ENCODE results near the gene IL1RAPL2. TPM values are rescaled to one million over a fixed set of nuclear protein-coding genes. Genes with fewer than 3 reads are reported as not detected.

The IL1RAPL2 gene
- total and polyA plus RNA-seq, 2 of the 4 experiments (the other 2 are of a cell fraction) = 0.03 TPM; not detected in 1

DNA sequence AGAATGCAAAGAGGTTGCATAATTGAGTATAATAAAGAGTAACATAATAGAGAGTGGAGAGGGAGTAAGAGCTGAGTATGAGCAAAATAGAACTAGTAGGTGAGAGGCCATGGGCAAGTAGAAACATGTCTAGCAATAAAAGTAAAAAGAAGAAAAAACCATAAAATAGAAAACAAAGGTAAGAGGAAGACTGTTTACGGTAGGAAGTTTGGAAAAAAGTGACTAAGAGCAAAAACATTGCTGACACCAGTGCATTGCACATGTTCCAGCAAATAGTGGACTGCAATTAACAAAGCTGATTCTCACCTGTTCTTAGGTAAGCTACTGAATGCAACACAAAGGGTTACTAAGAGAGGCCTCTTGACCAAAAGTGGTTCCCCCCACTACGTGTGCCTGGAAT is 451.6 kb downstream of the IL1RAPL2 start:
- H3K79me1 ChIP-seq (ENCODE audit: low read depth in 1 of 2, low read length in 2 of 2) = no peaks in the 10 kb centered on the region
- H3K23ac ChIP-seq (ENCODE audit: low read depth, low read length) = no peak overlapping the region
- H3K4me2 ChIP-seq (ENCODE audit: low read depth, low read length) = no peak overlapping the region
- H2BK15ac ChIP-seq (ENCODE audit: low read depth, low read length) = no peak overlapping the region
- no peak overlapping the region for H4K5ac ChIP-seq (ENCODE audit: low read depth, low read length)
- ATAC-seq (ENCODE audit: low read depth) (no peak), DNase-seq (no peak)
- H2AK9ac ChIP-seq (replicated peaks; ENCODE audit: low read depth, low read length, poor library complexity) = no peak overlapping the region
- no peak overlapping the region for H2BK120ac ChIP-seq (ENCODE audit: low read depth, low read length)
- H4K8ac ChIP-seq (ENCODE audit: low read depth in 2 of 2, low read length in 2 of 2) = no peak overlapping the region
- H4K20me1 ChIP-seq (ENCODE audit: insufficient read depth, low read length) = no peaks in the 10 kb centered on the region
- H3K56ac ChIP-seq (ENCODE audit: extremely low read depth, insufficient read depth, low read length) = no peak overlapping the region
- H3K14ac ChIP-seq (replicated peaks; ENCODE audit: low read depth, low read length) = no peak overlapping the region
- no peak for TF ChIP-seq POLR2A (IDR thresholded peaks at IDR 0.05; ENCODE audit: low read depth, low read length)
- TF ChIP-seq SMC3 (IDR thresholded peaks at IDR 0.05; ENCODE audit: low read depth, low read length) = no peak
- TF ChIP-seq MAFK (IDR thresholded peaks at IDR 0.05; ENCODE audit: low read depth, low read length) = no peak
- TF ChIP-seq RAD21 (IDR thresholded peaks at IDR 0.05; ENCODE audit: low read length) = no peak
- TF ChIP-seq MXI1 (IDR thresholded peaks at IDR 0.05; ENCODE audit: borderline replicate concordance, low read depth, low read length) = no peak
- TF ChIP-seq, protein P1, sequence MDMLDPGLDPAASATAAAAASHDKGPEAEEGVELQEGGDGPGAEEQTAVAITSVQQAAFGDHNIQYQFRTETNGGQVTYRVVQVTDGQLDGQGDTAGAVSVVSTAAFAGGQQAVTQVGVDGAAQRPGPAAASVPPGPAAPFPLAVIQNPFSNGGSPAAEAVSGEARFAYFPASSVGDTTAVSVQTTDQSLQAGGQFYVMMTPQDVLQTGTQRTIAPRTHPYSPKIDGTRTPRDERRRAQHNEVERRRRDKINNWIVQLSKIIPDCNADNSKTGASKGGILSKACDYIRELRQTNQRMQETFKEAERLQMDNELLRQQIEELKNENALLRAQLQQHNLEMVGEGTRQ (IDR thresholded peaks at IDR 0.05; ENCODE audit: low read depth, low read length) = no peak
- no peak for TF ChIP-seq MAZ (IDR thresholded peaks at IDR 0.05; ENCODE audit: borderline replicate concordance, low read depth, low read length)
- no peak for TF ChIP-seq FOS (IDR thresholded peaks at IDR 0.05; ENCODE audit: low read depth, low read length)
- no peak overlapping the region for H3K18ac ChIP-seq (ENCODE audit: low read depth, low read length)
- H2BK20ac ChIP-seq (ENCODE audit: low read depth, low read length) = no peak overlapping the region
- no peaks in the 10 kb centered on the region; the same call in 1 of the 2 replicates for H3K27me3 ChIP-seq (ENCODE audit: control insufficient read depth, insufficient read depth, low read length)
- no peak overlapping the region for H2BK5ac ChIP-seq (ENCODE audit: low read depth, low read length, poor library complexity, severe bottlenecking)
- BruUV-seq (replicated peaks) = no TSS peak
- H2AFZ ChIP-seq (replicated peaks; ENCODE audit: low read length, poor library complexity) = no peak overlapping the region
- no peak overlapping the region for H3K9ac ChIP-seq (ENCODE audit: low read depth, low read length)
- ChIA-PET POLR2A (ENCODE audit: unreplicated experiment) (no interaction called here), CTCF (no interaction called here)
- no CpG with 5 or more reads among the region's 2 CpGs for WGBS, 2 experiments (ENCODE audit: extremely low coverage in 2 of 2, insufficient read length in 1 of 2)
- no peaks in the 10 kb centered on the region for H3K9me3 ChIP-seq (ENCODE audit: control insufficient read depth, insufficient read depth, low read length)
- H3K4me1 ChIP-seq (ENCODE audit: control insufficient read depth, insufficient read depth, low read length) = no peaks in the 10 kb centered on the region
- no peak overlapping the region for H4K91ac ChIP-seq (ENCODE audit: insufficient read depth, low read depth, low read length)
- dilution Hi-C loops (cut with HindIII; ENCODE audit: low sequenced_read_pairs, unreplicated experiment) = no loop called here
- H3K9me1 ChIP-seq (ENCODE audit: insufficient read depth, low read length) = no peaks in the 10 kb centered on the region
- no peak overlapping the region for H2AK5ac ChIP-seq (ENCODE audit: low read depth, low read length)
- H3K27ac ChIP-seq (ENCODE audit: insufficient read depth, low read length) = no peak overlapping the region
- H3K36me3 ChIP-seq (ENCODE audit: control insufficient read depth, insufficient read depth, low read length) = no peaks in the 10 kb centered on the region
- intact Hi-C loops (cut with micrococcal nuclease) = no loop called here
- no peak overlapping the region for H3K4ac ChIP-seq (ENCODE audit: low read depth, low read length)
- in situ Hi-C loops (cut with MboI; ENCODE audit: low sequenced_read_pairs) = no loop called here
- no peak overlapping the region for H3K4me3 ChIP-seq (ENCODE audit: insufficient read depth, low read depth, low read length)
